Retinal pigment epithelial cell (primary cell): ENCODE measurements around the gene MPHOSPH8.

Experiments used
- DNase-seq: peaks from one replicate; pipeline ENCODE4 v3.0.0-alpha.2; 2010; ENCODE audit warnings: low read depth
- H3K4me3 ChIP-seq: 2 replicates; pipeline ENCODE4 v1.5.1; 2011; ENCODE audit warnings: mild to moderate bottlenecking, low read length, control low read depth, moderate library complexity
- CTCF ChIP-seq: conservative IDR thresholded peaks from 2 replicates; pipeline ENCODE4 v1.5.1; 2011; ENCODE audit warnings: low read depth, low read length, control low read depth, inconsistent platforms

The MPHOSPH8 gene

GRCh38 chr13:19605161-19605955, 28.1 kb upstream of the MPHOSPH8 start:
- no peak for TF ChIP-seq CTCF
- DNase-seq = no peak
- no peak overlapping the region for H3K4me3 ChIP-seq

- DNase-seq = no peak
- no peak overlapping the region for H3K4me3 ChIP-seq
- TF ChIP-seq CTCF = no peak
These were observed 27.3 kb upstream of the MPHOSPH8 start for GRCh38 chr13:19606152-19606551.

- no peak overlapping the region for H3K4me3 ChIP-seq
- DNase-seq = no peak
- no peak for TF ChIP-seq CTCF
These were observed 26.7 kb upstream of the MPHOSPH8 start for GRCh38 chr13:19606737-19607136.

DNA sequence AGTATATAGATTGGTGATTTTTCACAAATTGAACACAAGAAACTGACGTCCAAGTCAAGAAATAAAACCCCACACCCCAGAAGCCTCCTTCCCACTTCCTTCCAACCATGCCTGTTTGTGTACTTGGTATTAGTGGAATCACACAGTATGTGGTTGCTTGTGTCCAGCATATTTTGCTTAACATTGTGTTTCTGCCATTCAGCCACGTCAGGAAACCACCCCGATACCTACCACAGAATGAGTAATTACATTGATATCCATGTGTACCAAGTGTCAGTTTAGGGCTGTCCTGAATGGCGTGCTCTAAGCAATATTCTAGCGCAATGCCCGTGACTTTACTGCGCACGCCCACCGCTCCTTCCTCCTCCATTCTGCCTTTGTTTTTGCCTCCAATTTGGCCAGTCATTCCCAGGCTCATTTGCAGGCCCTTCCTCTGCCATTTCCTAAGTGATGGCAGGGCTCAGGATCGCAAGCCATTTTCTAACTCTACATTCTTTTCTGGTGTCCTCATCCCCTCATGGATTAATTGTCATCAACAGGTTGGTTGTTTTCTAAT, 25.9 kb upstream of the MPHOSPH8 start:
- H3K4me3 ChIP-seq = no peak overlapping the region
- DNase-seq = no peak
- TF ChIP-seq CTCF = no peak

GRCh38 chr13:19618977-19619376, 14.5 kb upstream of the MPHOSPH8 start:
- H3K4me3 ChIP-seq = no peak overlapping the region
- no peak for DNase-seq
- TF ChIP-seq CTCF = peak; percentile 82

DNA sequence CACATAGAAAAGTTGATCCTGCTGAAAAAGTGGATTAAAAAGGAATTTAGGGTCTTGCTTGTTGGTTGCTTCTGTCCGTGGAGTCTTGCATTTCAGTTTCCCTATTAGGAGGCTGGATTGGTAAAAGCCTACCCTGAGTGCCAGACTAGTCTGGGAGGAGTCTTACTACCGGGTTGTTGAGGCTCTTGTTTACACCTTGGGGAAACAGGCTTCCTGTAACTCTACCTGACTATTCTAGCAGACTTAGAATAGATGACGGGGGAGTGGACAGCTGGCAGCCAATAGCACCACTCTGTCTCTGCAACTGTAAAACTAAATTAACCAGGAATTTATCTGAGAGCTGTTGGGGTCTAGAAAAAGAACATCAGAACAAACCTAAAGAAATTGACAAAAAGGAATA, 11.3 kb upstream of the MPHOSPH8 start:
- H3K4me3 ChIP-seq = no peak overlapping the region
- no peak for DNase-seq
- TF ChIP-seq CTCF = no peak

DNA sequence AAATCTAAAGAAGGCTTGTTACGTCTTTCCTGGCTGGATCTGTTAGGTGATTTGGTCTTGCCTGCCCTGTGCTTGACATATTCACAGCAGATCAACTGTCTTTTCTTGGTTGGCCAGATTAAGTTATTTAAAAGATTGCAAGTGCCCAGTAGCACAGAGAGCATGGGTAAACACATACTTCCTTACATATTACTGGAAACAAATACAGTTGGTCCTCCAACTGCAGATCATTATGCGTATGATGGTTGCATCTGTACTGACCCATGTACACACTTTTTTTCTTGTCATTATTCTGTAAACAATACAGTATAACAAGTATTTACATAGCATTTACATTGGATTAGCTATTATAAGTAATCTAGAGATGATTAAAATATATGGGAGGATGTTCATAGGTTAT, 9.2 kb upstream of the MPHOSPH8 start:
- H3K4me3 ChIP-seq = no peak overlapping the region
- TF ChIP-seq CTCF = no peak
- no peak for DNase-seq
